Activated T-helper 1 cell treated with anti-CD3 and anti-CD28 coated beads, Interleukin-2, amount 50 U/mL, for 16 hours (primary cell): ENCODE measurements around the gene SNRPA1.
A peak's percentile ranks its signal among the peaks of the same experiment; 100 is the strongest.

Experiments
- DNase-seq, 2 donors: peaks; one replicate each; pipeline ENCODE4 v3.0.0-alpha.2; 2020; ENCODE audit warnings: low read depth in 1 of 2, low spot score in 1 of 2

The SNRPA1 gene

DNA sequence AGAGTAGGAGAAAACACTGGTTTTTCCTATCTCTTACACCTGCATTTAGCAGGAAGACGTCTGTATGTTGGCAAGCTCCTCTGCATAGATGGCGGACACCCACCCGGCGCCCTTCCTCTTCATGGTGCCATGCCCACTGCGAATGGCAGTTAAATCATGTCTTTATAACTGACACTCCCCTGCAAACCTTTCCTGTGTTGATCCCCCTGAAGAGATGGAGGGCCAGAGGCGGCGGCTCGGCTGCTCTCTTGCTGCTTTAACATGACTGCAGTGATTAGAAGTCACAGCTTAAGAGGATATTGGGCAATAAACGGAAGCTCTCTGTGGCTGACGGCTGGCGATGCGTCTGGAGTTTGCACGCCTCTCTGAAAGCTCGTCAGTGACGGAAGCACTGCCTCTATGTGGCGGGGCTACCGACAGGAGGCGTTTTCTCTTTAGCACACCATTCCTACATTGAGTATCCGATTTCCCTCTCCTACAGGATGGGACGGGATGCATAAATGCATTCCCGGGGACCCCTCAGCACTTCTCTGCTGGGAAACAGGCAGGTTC lies 25.5 kb upstream of the SNRPA1 start:
- DNase-seq: peak; percentile 24 to 25

DNA sequence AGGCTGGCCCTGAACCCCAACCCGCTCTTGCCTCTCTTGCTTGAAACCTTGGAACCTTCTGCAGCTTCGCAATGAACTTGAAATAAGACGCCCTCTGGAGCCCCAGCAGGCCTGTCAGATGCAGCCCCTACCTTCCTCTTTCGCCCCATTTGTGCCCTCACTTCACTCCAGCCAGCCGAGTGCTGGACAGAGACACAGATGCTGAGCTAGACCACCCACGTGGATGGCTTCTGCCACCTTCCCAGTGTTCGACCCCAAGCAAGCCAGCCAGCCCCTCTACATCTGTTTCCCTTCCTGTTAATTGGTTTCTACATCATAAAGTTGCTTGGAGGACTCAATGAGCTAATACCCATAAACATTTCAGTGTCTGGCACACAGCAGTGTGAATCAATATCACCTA lies 23.8 kb upstream of the SNRPA1 start:
- DNase-seq: no peak

DNA sequence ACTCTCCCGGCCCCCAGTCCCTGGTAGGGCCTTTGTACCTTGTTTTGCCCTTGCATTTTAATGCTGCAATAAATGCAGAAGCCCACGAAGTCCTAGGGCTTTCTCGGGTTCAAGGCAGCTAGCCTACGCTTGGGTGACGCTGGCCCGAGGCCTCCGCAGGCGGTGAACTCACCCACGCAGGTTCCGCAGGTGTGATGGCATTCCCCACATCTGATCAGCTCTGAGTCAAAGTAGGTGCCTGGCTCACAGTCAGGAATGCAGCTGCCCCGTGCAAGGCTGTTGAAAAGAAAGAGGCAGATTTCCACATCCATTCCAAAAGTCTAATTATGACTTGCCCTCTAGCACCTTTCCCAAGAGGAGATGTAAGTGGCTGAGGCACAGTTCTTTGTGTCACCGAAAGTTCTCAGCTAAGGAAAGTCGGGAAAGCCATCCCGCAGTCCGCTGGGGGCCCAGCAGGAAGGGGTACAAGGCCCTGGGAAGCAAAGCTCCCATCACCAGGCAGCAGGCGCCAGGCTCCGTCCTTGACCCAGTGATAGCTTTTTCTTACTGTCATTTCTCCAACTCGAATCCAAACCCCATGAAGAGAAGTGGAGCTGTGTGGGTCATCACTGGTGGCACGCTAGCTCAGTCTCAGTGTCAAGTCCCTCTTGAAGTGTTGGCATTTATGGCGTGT lies 23.2 kb upstream of the SNRPA1 start:
- DNase-seq: no peak

DNA sequence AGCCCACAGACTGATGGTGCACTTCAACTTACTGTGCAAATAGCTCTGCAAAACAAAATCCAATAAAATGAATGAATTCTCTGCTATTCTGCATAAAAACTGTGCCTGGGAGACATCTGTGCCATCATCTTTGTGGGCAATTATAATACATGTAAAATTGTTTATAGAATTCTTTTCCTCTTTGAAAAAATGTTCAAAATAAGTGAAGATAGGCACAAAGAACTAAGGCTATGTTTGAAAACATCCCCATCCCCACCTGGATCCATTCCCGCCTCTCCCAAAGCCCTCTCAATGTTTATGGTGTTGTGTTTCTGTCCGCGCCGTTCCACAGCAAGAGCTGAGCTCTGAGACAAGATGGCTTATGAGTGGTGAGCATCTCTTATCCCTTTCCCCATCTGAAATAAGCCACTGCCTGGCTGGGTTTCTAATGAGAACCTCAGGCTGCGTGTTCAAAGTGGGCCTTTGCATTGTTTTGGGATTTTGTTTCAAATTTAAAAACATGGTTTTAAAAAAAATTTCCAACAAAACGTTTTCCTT lies 22.4 kb upstream of the SNRPA1 start:
- no peak for DNase-seq

DNA sequence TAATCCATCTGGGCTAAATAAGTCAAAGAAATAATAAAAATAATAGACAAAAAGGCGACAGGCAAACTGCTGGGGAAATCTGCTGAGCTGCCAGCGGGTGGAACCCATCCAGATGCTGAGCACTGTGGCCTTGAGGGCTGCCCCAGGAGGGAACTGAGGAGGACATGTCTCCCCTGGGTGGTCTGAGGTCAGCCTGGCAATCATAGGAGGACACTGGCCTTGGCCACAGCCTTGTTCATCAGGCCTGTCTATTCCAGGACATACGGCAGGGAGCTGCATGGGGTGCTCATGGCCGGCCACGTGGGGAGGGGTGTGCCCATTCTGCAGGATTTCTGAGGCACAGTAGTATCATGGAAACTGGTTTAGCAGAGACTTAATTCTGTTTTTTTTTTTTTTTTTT lies 21.5 kb upstream of the SNRPA1 start:
- DNase-seq: no peak

DNA sequence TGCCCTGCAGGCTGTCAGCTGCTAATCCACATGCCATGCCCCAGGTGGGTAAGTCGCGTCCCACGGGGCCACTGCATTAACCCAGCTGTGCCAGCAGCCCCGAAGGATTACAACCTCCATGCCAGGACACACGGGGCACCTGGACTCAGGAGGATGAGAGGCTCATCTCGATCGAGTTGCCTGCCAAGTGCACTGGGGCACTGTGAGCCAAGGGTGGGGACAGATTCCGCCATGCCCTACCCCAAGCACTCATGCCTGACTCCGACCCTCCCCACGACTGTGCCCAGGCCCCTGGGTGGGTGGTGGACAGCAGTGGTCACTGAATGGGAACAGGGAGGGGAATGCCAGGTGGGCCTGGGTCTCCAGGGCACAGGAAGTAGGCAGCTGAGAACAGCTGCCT lies 20.7 kb upstream of the SNRPA1 start:
- no peak for DNase-seq

DNA sequence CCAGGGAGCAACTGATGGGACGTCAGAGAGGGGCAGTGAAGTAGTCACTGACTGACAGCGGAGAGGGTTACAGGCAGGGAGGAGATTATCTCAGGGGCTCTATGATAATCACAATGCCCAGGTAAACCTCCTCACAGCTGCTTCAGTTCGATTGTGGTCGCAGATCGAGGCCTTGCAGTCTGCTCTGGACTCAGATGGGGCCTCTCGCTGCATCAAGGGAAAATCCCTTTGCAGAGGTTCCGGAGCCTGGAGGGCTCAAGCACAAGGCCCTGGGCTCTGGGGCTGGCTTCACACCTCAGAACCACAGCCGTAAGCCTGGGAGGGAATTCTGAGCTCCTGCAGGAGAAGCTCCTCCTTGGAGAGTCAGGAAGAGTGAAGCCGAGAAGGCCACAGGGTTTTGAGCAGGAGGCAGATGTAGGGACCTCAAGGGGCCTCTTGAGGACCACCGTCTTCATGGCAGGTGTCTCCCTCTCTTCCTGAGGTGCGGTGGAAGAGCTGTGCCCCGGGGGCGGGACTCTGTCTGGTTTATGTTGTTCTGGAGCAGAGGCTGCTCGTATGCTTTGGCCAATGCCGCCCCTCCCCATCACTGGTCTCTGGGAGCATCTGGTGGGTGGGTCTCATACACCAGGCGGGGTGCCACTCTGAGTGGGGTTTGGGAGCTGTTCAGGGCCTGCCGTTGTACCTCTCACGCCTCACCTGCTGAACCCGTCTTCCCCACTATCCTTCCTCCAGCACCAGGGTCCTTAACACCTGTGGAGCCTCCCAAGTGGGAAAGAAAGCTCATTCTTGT lies 19.5 kb upstream of the SNRPA1 start:
- no peak for DNase-seq

DNA sequence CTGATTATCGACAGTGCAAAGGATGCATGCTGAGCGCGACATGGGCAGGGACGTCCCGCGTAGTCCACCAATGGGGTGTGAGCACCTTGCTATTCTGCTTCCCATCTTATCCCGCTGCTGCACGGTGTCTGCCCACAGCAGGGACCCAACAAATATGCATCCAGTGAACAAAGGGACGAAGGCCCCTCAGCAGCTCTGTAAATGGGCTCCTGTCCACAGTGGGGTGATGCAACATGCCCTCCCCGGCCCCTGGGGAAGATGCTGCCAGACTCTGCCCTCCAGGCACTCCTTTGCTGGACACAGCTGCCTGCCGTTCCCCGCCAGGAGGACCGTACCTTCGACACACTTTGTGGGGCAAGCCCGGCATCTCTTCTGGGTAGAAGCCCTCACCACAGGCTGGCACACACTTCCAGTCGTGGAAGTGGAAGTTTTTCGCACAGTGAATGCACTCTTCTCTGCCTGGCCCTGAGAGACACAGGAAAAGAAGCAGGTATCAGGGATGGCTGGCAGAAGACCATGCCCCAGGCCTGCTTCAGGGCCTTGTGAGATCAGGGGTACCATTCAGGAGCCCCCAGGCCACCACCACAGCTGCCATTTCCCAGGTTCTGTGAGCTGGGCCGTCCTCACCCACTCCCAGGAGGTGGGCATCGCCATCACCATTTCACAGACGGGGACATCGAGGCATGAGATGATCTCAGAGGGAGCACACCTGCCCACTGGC lies 18.2 kb upstream of the SNRPA1 start:
- no peak for DNase-seq

DNA sequence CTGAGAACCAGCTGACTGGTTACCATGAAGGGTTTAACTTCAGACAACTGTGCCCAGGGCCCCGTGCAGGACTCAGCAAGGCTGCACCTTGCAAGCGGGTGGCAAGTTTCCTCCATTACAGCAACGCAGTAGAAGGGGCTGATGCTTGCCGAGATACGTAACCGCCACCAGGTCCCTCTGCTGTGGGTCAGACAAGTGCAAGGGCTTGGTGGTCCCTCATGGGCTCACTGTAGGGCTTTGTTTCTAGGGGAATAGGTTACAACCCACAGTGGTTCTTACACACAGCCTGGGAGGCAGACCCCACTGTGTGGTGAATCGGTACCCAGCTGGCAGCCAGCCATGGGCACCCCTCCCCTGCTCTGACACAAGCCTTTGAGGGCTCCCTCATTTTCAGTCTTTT lies 15.5 kb upstream of the SNRPA1 start:
- no peak for DNase-seq

DNA sequence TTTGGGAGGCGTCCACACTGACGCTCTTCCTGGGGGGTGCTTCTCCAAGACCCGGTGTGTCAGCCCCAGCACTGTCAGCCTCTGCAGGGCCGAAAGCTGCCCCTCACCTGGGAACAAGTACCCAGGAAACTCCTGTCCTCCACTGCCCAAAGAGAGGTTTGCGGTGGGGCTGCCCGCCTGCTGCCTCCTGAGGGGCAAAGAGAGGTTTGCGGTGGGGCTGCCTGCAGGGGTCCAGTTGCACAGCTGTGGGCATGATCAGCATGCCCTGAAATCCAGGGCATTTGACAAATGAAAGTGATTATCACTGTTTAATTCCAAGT lies 15.1 kb upstream of the SNRPA1 start:
- DNase-seq: no peak

DNA sequence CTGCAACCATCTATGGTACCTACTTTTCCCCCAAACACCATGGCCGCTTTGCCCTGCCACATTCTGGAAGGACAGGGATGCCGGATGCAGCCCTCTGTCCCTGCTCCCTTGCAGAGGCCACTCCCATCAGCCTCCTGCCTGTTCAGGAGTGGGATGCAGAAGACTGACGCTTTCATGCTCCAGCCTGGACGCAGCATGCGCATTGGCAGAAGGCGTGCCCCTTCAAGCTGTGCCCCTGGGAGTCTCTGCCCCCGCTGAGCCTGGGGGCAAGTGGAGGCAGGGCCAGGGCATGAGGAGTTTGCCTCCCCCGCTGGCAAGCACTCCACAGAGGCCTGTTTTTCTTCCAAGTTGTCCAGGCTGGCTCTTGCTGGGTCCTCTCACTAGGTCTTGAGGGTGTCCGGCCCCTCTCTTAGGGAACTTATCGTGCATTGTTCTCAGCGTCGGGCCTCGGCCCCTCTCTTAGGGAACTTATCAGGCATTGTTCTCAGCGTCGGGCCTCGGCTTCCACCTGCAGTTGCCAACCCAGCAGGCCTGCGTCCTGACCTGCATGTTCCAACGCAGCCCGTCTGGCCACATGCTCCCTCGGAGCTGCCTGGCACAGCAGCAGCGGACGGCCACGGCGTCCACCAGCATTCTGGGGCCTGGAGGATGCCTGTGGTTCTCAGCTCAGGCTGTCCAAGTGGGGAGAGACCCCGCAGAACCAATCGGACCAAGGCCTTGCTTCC lies 14.6 kb upstream of the SNRPA1 start:
- DNase-seq: no peak

DNA sequence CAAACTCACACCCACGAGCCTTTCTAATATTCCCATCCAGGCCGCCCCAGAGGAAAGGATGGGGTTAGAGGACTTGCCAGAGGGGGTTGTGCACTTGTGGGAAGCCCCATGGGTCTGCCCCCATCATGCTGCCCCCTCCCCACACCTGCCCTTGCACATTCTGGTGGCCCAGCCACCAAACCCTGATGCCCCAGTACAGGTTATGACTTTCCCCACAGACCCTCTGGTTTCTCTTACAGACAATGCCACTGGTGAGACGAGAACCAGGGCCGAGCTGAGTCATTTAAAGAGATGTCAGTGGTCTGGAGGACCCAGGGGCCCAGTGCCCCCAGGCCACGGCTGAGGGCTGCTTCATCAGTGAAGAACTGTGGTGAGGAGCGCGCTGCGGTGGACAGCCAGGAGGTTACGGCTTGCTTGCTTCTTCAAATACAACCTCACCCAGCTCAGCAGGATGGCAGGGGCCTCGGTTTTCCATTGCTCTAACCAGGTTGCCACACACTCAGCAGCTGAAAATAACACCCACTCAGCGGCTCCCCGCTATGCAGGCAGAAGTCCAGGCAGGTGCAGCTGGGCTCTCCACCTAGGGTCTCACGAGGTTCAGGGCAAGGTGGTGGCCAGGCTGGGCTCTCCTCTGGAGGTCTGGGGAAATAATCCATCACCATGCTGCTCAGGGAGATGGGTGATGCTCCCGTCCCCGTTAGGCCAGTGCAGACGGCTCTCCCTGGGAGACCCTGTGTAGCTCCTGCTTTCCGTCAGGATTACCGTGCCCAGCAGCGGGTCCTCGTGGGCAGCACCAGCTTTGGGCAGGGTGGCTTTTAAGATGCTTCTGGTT lies 13.8 kb upstream of the SNRPA1 start:
- no peak for DNase-seq

DNA sequence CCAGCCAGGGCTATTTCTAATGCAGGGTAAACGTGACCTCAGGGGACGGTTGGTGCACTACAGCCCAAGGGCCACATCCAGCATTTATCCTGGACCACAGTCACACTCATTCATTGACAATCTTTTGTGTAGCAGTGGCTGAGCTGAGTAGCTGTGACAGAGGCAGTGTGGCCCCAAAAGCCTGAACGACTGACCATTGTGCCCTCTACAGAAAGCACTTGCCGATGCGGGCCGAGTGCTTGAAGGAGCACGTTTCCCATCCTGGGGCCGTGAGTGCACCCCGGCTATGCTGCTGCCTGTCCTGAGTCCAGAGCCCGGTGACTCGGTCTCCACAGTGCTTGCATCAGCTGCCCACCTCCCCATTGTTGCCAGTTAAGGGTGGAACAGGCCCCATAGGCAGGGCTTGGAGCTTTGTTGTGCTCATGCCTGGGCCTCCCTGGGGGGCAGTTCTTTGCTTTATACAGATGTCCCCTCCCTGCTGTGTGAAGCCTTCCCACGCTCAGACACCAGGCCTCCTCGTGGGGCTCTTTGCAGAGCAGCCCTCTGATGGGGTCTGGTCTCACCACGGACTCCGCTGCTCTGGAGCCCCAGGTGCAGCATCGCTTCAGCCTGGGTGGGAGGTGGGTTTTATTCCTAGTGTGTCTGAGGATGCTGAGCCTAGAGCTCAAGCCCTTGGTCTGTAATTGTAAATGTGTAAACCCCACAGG lies 13.0 kb upstream of the SNRPA1 start:
- no peak for DNase-seq

DNA sequence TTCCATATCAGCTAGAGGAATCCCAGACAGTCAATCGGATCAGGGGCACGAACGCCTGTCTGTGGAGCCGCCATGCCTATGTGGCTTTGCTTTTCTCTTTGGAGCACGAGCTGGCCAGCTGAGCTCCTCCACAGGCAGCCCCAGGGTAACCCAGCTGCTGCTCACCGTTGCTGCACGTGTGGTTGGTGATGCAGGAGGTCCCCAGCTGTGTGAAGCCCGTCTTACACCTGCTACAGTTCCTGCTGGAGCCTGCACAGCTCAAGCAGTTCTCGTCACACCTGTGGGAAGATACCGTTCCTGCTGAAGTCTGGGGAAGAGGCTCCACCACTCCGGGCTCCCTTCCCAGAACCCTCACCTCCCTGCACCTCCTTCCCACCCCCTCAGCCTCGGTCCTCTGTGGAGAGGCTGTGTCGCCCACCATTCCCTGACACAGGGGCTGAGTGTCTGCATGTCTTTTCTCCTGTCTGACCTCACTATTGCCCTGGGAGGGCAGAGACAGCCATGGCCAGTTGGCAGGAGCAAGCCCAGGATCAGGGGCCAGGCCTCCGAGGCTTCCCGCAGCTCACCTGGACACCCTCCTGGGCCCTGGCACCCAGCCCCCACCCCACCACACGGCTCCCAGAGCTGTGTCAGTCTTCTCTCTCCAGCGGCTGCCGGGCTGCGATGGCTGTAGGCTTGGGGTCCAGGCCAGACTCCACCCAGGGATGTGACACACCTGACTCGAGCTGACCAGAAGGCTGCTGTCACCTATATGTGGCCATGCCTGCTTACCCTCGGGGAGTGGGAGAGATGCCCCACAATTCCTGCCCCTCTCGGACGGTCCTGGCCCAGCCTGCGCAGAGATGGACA lies 12.2 kb upstream of the SNRPA1 start:
- DNase-seq: no peak

DNA sequence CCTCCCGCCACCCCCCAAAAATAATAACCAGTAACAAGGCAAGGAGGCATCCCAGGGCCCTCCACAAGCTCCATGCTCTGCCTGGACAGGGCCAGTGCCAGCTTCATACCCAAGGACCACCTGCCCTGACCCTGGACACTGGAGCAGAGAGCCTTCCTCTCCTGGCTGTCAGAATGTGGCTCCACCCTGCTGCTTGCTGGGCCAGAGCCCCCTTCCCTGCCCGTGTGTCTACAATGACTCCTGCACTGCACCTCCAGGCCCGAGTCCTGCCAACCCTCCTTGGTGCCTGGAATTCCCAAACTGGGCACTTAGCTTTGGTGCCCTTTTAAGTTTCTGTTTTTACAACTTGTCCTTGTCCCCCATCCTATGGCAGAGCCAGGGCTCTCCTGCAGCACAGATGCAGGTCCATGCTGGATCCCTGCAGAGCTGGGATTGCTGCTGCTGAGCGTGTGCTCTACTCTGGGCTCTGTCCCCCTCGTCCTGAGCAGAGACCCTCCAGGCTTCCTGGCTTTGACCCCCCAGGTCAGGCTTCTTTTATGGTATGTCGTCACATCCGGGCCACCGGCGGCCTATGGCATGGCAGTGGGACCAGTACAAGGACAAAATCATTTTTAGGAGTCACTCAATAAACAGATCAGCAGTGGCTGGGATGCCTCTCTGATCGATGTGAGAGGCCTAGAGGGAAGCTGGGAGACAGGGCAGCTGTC lies 11.4 kb upstream of the SNRPA1 start:
- DNase-seq: no peak

DNA sequence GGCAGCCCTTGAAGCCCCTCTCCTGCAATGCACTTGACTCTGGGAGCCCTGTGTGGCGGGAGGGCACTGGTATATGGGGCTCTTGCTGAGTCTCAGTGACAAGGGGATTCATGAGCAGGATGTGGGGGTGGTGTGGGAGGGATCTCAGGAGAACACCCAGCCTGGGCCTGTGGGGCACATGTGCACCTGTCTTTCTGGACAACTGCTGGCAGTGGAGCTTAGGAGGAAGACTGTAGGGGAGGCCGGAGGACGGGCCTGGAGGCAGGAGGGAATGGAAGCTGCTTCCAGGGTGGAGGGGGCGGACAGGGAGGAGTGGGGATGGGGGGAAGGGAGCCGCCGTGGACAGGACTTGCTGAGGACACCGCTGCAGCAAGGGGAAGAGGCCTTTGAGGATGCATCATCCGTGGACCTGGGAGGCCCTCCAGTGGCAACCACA lies 10.8 kb upstream of the SNRPA1 start:
- no peak for DNase-seq

DNA sequence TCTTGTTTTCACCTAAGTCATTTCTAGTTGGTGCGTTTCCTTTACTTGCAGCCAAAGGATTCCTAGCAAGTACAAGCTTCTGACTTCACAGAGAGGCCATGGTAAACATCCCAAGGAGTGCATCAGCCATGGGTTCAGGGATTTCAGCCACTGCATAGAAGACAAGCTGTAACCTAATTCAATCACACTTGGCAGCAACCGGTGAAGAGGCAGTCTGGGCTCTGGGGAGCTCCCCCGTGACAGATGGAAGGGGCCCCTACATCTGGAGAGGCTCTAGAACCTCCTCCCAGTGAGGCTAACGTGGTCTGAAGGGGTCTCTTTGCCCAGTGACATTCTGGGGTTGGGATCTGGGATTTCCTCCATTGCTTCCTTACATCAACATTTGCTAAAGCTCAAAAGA lies 8.4 kb upstream of the SNRPA1 start:
- DNase-seq: no peak
